Spleen (tissue), 11 donors: ENCODE data around the gene NRCAM. TPM values are rescaled to one million over a fixed set of nuclear protein-coding genes. Genes with fewer than 3 reads are reported as not detected.

Experiments used
- DNase-seq: peaks from one replicate; pipeline ENCODE4 v3.0.0-alpha.2; 2020
- H3K27ac ChIP-seq, 8 donors: fragments of 200-600 bp; sonication (generic) in 7 of 8; 1 replicate in 4 of 8; 2 replicates in 4 of 8; pipeline versions ENCODE4 v1.5.0 to v1.8.0; 2016 to 2021; ENCODE audit warnings: inconsistent platforms in 4 of 8, mild to moderate bottlenecking in 4 of 8, moderate library complexity in 1 of 8
- H3K27me3 ChIP-seq, 7 donors: fragments of 200-600 bp; sonication (generic) in 6 of 7; replicated peaks in 1 of 7; 1 replicate in 4 of 7; 2 replicates in 3 of 7; pipeline versions ENCODE4 v1.5.0 to v1.8.0; 2016 to 2021; ENCODE audit warnings: inconsistent platforms in 3 of 7, mild to moderate bottlenecking in 1 of 7
- H3K36me3 ChIP-seq, 6 donors: fragments of 200-600 bp; sonication (generic) in 5 of 6; 1 replicate in 4 of 6; 2 replicates in 2 of 6; pipeline versions ENCODE4 v1.5.0 to v1.8.0; 2016 to 2021; ENCODE audit warnings: inconsistent platforms in 2 of 6
- H3K4me1 ChIP-seq, 6 donors: fragments of 200-600 bp; sonication (generic) in 5 of 6; 1 replicate in 3 of 6; 2 replicates in 3 of 6; pipeline versions ENCODE4 v1.5.0 to v1.8.0; 2016 to 2021; ENCODE audit warnings: inconsistent platforms in 3 of 6
- H3K4me3 ChIP-seq, 8 donors: fragments of 200-600 bp; sonication (generic) in 7 of 8; 1 replicate in 4 of 8; 2 replicates in 4 of 8; pipeline versions ENCODE4 v1.5.0 to v1.8.0; 2016 to 2021; ENCODE audit warnings: inconsistent platforms in 4 of 8, mild to moderate bottlenecking in 4 of 8, moderate library complexity in 2 of 8
- H3K9me3 ChIP-seq, 8 donors: fragments of 200-600 bp; sonication (generic) in 7 of 8; 1 replicate in 4 of 8; 2 replicates in 4 of 8; pipeline versions ENCODE4 v1.5.0 to v1.8.0; 2016 to 2021; ENCODE audit warnings: inconsistent platforms in 4 of 8
- CTCF ChIP-seq, 11 experiments: fragments of 200-600 bp in 7 of 11; fragments of 450-650 bp in 4 of 11; sonication (generic) in 4 of 11; IDR thresholded peaks in 8 of 11; conservative IDR thresholded peaks in 3 of 11; 1 replicate in 7 of 11; 2 replicates in 4 of 11; pipeline versions ENCODE4 v1.4.0 to v1.8.0; 2016 to 2021; ENCODE audit warnings: antibody characterized with exemption in 11 of 11, inconsistent platforms in 4 of 11, mild to moderate bottlenecking in 1 of 11
- POLR2A ChIP-seq, 3 donors: fragments of 450-650 bp; IDR thresholded peaks; one replicate each; pipeline ENCODE4 v1.5.1; 2017; ENCODE audit warnings: antibody characterized with exemption in 3 of 3, mild to moderate bottlenecking in 1 of 3
- POLR2AphosphoS5 ChIP-seq, 3 donors: sonication (generic); formaldehyde crosslinking; IDR thresholded peaks; one replicate each; pipeline ENCODE4 v1.5.1; 2017; ENCODE audit warnings: antibody characterized with exemption in 3 of 3
- WGBS, 5 donors: extraction: QIAGEN DNeasy Blood & Tissue Kit in 3 of 5; methylation state at CpG; one replicate each; pipeline versions ENCODE4 v1.1.5 to v1.1.7; 2013 to 2018; 5-methylcytosine and 5-hydroxymethylcytosine counted together
- intact Hi-C: fragments of 100-400 bp; cut with DNase I; formaldehyde crosslinking; loops from one replicate; pipeline ENCODE4 v1.15.0; 2023; ENCODE audit warnings: low total_unique reads
- polyA plus RNA-seq, 3 donors: library from polyadenylated mRNA; stranded (reverse); fragments of 200-250 nt; gene quantifications; one replicate each; pipeline ENCODE4 v1.2.1, GENCODE V29; 2013
- total RNA-seq, 7 donors: library from RNA; depleted of rRNA in 3 of 7; stranded (reverse); fragments of >200 nt in 3 of 7; fragmentation: NEBNext Ultra II Directional in 4 of 7; extraction: Animal tissue kit (Norgen Biotek cat#: 25700) in 4 of 7; gene quantifications; one replicate each; pipeline versions ENCODE4 v1.1.0 to v1.2.1, GENCODE V29; 2016 to 2021
- donor health status: healthy with polysubstance abuse.
- donor health status: DM: no; HTN: no; CAD: no; lungs with moderate emphysema.
- donor health status: DM: no; HTN: no; CAD: no.
- donor health status: Bipolar disorder and iron deficiency.
- donor health status: healthy.
- donor health status: DM: no; HTN: no; CAD: no.
- donor health status: DM: yes; HTN: yes; CAD: no.

Gene NRCAM
- total and polyA plus RNA-seq, 10 donors: 4.1 to 88.5 (median 15.0) TPM

GRCh38 chr7:108127461-108127860 lies 328.8 kb downstream of the NRCAM start:
- intact Hi-C loops: no loop called here
- WGBS, 5 donors: 82 to 90% (median 85%) methylated on average over 5 of the region's 5 CpGs
- Histone ChIP-seq H3K36me3 (no peaks in the 10 kb centered on the region), H3K27me3 (no peaks in the 10 kb centered on the region), H3K9me3 (no peaks in the 10 kb centered on the region), H3K4me1 (no peaks in the 10 kb centered on the region), H3K4me3 (no peak overlapping the region), H3K27ac (no peak overlapping the region)
- DNase-seq: no peak
- TF ChIP-seq CTCF (IDR thresholded peaks at IDR 0.05 in 8 of 11, conservative IDR thresholded peaks at IDR 0.05 in 3 of 11): no peak
- TF ChIP-seq POLR2AphosphoS5 (IDR thresholded peaks at IDR 0.05): no peak
- TF ChIP-seq POLR2A (IDR thresholded peaks at IDR 0.05): no peak

GRCh38 chr7:108124820-108125219 lies 331.4 kb downstream of the NRCAM start:
- H3K27me3 ChIP-seq: no peaks in the 10 kb centered on the region
- no peaks in the 10 kb centered on the region for H3K9me3 ChIP-seq
- H3K4me3 ChIP-seq: no peak overlapping the region
- H3K27ac ChIP-seq: no peak overlapping the region
- no peak for TF ChIP-seq CTCF (IDR thresholded peaks at IDR 0.05 in 8 of 11, conservative IDR thresholded peaks at IDR 0.05 in 3 of 11)
- TF ChIP-seq POLR2AphosphoS5 (IDR thresholded peaks at IDR 0.05): no peak
- TF ChIP-seq POLR2A (IDR thresholded peaks at IDR 0.05): no peak
- H3K4me1 ChIP-seq: no peaks in the 10 kb centered on the region
- intact Hi-C loops: no loop called here
- WGBS, 5 donors: 90 to 95% (median 92%) methylated on average over 3 of the region's 3 CpGs
- no peak for DNase-seq
- H3K36me3 ChIP-seq: no peaks in the 10 kb centered on the region

- Histone ChIP-seq H3K27ac (no peak overlapping the region), H3K27me3 (no peaks in the 10 kb centered on the region), H3K9me3 (no peaks in the 10 kb centered on the region), H3K4me1 (no peaks in the 10 kb centered on the region), H3K36me3 (no peaks in the 10 kb centered on the region), H3K4me3 (no peak overlapping the region)
- intact Hi-C loops: no loop called here
- TF ChIP-seq CTCF (IDR thresholded peaks at IDR 0.05 in 8 of 11, conservative IDR thresholded peaks at IDR 0.05 in 3 of 11): no peak
- TF ChIP-seq POLR2A (IDR thresholded peaks at IDR 0.05): no peak
- no peak for TF ChIP-seq POLR2AphosphoS5 (IDR thresholded peaks at IDR 0.05)
- no peak for DNase-seq
These were observed 334.1 kb downstream of the NRCAM start for GRCh38 chr7:108122181-108122580.

GRCh38 chr7:108120933-108121332 lies 335.3 kb downstream of the NRCAM start:
- Histone ChIP-seq H3K4me3 (no peak overlapping the region), H3K36me3 (no peaks in the 10 kb centered on the region), H3K27me3 (no peaks in the 10 kb centered on the region), H3K9me3 (no peaks in the 10 kb centered on the region), H3K4me1 (no peaks in the 10 kb centered on the region), H3K27ac (no peak overlapping the region)
- intact Hi-C loops: no loop called here
- TF ChIP-seq POLR2AphosphoS5 (IDR thresholded peaks at IDR 0.05) (no peak), CTCF (IDR thresholded peaks at IDR 0.05 in 8 of 11, conservative IDR thresholded peaks at IDR 0.05 in 3 of 11) (no peak), POLR2A (IDR thresholded peaks at IDR 0.05) (no peak)
- no peak for DNase-seq
- WGBS, 5 donors: 75 to 88% (median 82%) methylated on average over 3 of the region's 3 CpGs
